Upper lobe of left lung (tissue), 4 donors: ENCODE results near the gene CMIP.

Experiments
- POLR2A ChIP-seq, 4 donors: fragments of 450-650 bp; IDR thresholded peaks; one replicate each; pipeline ENCODE4 v1.5.1; 2016 to 2017; ENCODE audit warnings: antibody characterized with exemption in 4 of 4, mild to moderate bottlenecking in 2 of 4
- TF ChIP-seq, protein P1 (sequence below), 6 experiments: fragments of 450-650 bp in 4 of 6; fragments of 200-600 bp in 2 of 6; sonication (generic) in 2 of 6; IDR thresholded peaks; one replicate each; pipeline ENCODE4 v1.5.1; 2016 to 2019; ENCODE audit warnings: antibody characterized with exemption in 6 of 6

DNA sequence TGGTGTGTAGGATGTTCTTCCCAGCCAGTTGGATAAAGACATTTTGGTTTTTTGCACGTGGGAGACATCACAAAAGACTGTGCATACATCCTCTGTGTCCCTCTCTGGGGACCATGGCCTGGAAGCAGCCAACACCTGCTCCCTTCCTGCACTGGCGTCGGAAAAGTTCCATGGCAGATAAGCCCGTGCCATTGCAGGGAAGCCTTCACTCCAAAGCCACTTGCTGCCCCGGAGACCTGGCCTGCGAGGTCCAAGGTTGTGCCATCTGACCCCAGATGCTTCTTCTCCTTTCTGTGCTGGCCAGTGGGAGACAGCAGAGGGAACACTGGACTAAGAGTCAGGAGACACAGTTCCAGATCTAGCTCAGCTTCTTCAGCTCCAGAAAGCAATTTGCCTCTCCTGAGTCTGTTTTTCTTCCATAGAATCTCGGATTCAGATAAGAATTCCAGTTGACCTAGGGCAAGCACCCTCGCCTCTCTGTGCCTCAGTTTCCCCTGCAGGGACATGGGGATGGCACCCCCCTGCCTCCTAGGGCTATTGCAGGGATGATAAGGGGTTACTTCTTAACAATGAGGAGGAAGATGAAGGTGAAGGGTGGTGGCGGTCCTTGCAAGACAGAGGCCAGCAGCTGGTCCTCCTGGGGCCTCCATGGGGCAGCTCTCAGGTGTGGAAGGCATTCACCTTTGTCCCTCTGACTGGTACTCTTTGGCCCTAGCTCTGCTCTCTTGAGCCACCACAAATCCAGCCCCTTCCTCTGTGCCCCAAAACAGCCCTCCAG, 134.2 kb downstream of the CMIP start:
- TF ChIP-seq, protein P1, sequence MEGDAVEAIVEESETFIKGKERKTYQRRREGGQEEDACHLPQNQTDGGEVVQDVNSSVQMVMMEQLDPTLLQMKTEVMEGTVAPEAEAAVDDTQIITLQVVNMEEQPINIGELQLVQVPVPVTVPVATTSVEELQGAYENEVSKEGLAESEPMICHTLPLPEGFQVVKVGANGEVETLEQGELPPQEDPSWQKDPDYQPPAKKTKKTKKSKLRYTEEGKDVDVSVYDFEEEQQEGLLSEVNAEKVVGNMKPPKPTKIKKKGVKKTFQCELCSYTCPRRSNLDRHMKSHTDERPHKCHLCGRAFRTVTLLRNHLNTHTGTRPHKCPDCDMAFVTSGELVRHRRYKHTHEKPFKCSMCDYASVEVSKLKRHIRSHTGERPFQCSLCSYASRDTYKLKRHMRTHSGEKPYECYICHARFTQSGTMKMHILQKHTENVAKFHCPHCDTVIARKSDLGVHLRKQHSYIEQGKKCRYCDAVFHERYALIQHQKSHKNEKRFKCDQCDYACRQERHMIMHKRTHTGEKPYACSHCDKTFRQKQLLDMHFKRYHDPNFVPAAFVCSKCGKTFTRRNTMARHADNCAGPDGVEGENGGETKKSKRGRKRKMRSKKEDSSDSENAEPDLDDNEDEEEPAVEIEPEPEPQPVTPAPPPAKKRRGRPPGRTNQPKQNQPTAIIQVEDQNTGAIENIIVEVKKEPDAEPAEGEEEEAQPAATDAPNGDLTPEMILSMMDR (IDR thresholded peaks at IDR 0.05) = no peak
- no peak for TF ChIP-seq POLR2A (IDR thresholded peaks at IDR 0.05)
